H9 (cell line): ENCODE results near the gene BANP. TPM values are rescaled to one million over a fixed set of nuclear protein-coding genes. Genes with fewer than 3 reads are reported as not detected.

ENCODE experiments used
- DNase-seq: peaks from one replicate; pipeline ENCODE4 v3.0.0-alpha.2; 2017
- H2AFZ ChIP-seq: one replicate; pipeline ENCODE4 v1.6.1; 2013; ENCODE audit warnings: mild to moderate bottlenecking, low read length, control low read depth, moderate library complexity
- H2AK5ac ChIP-seq: 2 replicates; pipeline ENCODE4 v1.6.1; 2013; ENCODE audit warnings: low read length, control low read depth, mixed read lengths; ENCODE audit not compliant: insufficient read length
- H2BK120ac ChIP-seq: one replicate; pipeline ENCODE4 v1.6.1; 2013; ENCODE audit warnings: low read depth, mild to moderate bottlenecking, low read length, control low read depth, inconsistent platforms; ENCODE audit not compliant: poor library complexity, severe bottlenecking
- H2BK12ac ChIP-seq: 2 replicates; pipeline ENCODE4 v1.6.1; 2013; ENCODE audit warnings: low read length, control low read depth, mixed read lengths, low read depth; ENCODE audit not compliant: insufficient read length
- H2BK15ac ChIP-seq: 2 replicates; pipeline ENCODE4 v1.6.1; 2013; ENCODE audit warnings: low read depth, low read length, control low read depth
- H2BK20ac ChIP-seq: one replicate; pipeline ENCODE4 v1.6.1; 2013; ENCODE audit warnings: low read depth, mild to moderate bottlenecking, low read length, control low read depth, inconsistent platforms; ENCODE audit not compliant: poor library complexity, severe bottlenecking
- H2BK5ac ChIP-seq: 2 replicates; pipeline ENCODE4 v1.6.1; 2013; ENCODE audit warnings: low read length, control low read depth, mixed read lengths; ENCODE audit not compliant: insufficient read length
- H3K14ac ChIP-seq: 2 replicates; pipeline ENCODE4 v1.6.1; 2013; ENCODE audit warnings: low read length, control low read depth; ENCODE audit not compliant: insufficient read depth
- H3K18ac ChIP-seq: 2 replicates; pipeline ENCODE4 v1.6.1; 2013; ENCODE audit warnings: low read depth, mild to moderate bottlenecking, mixed read lengths, low read length, control low read depth; ENCODE audit not compliant: insufficient read length
- H3K23ac ChIP-seq: 2 replicates; pipeline ENCODE4 v1.6.1; 2013; ENCODE audit warnings: low read length, control low read depth, mixed read lengths, low read depth; ENCODE audit not compliant: insufficient read length
- H3K23me2 ChIP-seq: 2 replicates; pipeline ENCODE4 v1.6.1; 2013; ENCODE audit warnings: low read depth, mild to moderate bottlenecking, mixed read lengths, low read length, control low read depth; ENCODE audit not compliant: insufficient read length, poor library complexity, severe bottlenecking
- H3K27ac ChIP-seq: 2 replicates; pipeline ENCODE4 v1.5.1; 2013; ENCODE audit warnings: low read length, control low read depth, mixed read lengths, low read depth; ENCODE audit not compliant: insufficient read length
- H3K27me3 ChIP-seq: 2 replicates; pipeline ENCODE4 v1.6.1; 2013; ENCODE audit warnings: low read length, control low read depth, inconsistent platforms; ENCODE audit not compliant: insufficient read depth
- H3K4ac ChIP-seq: 2 replicates; pipeline ENCODE4 v1.6.1; 2013; ENCODE audit warnings: low read depth, mild to moderate bottlenecking, control low read depth, inconsistent platforms, low read length, moderate library complexity
- H3K4me1 ChIP-seq: 2 replicates; pipeline ENCODE4 v1.6.1; 2013; ENCODE audit warnings: low read length, control low read depth, inconsistent platforms; ENCODE audit not compliant: insufficient read depth
- H3K4me2 ChIP-seq: 2 replicates; pipeline ENCODE4 v1.6.1; 2013; ENCODE audit warnings: low read length, control low read depth, mixed read lengths; ENCODE audit not compliant: insufficient read length, insufficient read depth
- H3K56ac ChIP-seq: 2 replicates; pipeline ENCODE4 v1.6.1; 2013; ENCODE audit warnings: low read depth, mild to moderate bottlenecking, mixed read lengths, low read length, control low read depth; ENCODE audit not compliant: insufficient read length
- H3K79me1 ChIP-seq: 2 replicates; pipeline ENCODE4 v1.6.1; 2013; ENCODE audit warnings: low read depth, mild to moderate bottlenecking, moderate library complexity, low read length, control low read depth, inconsistent platforms; ENCODE audit not compliant: insufficient read depth, poor library complexity, severe bottlenecking
- H3K79me2 ChIP-seq: 2 replicates; pipeline ENCODE4 v1.6.1; 2013; ENCODE audit warnings: low read length, control low read depth, inconsistent platforms; ENCODE audit not compliant: insufficient read depth
- H3K9ac ChIP-seq: 2 replicates; pipeline ENCODE4 v1.6.1; 2013; ENCODE audit warnings: low read length, control low read depth, mixed read lengths; ENCODE audit not compliant: insufficient read length; ENCODE audit errors: extremely low read depth
- H3K9me3 ChIP-seq: one replicate; pipeline ENCODE4 v1.6.1; 2013; ENCODE audit warnings: low read depth, low read length, inconsistent platforms; ENCODE audit not compliant: control insufficient read depth
- H3T11ph ChIP-seq: one replicate; pipeline ENCODE4 v1.6.1; 2013; ENCODE audit warnings: mild to moderate bottlenecking, low read length, control low read depth, inconsistent platforms
- H4K20me1 ChIP-seq: one replicate; pipeline ENCODE4 v1.6.1; 2013; ENCODE audit not compliant: control insufficient read depth, insufficient read length, insufficient read depth
- H4K5ac ChIP-seq: 2 replicates; pipeline ENCODE4 v1.6.1; 2013; ENCODE audit warnings: low read depth, mild to moderate bottlenecking, mixed read lengths, low read length, control low read depth; ENCODE audit not compliant: insufficient read length
- H4K8ac ChIP-seq: replicated peaks from 2 replicates; pipeline ENCODE4 v1.6.1; 2013; ENCODE audit warnings: low read length, control low read depth, mixed read lengths, low read depth; ENCODE audit not compliant: insufficient read length
- H4K91ac ChIP-seq: 2 replicates; pipeline ENCODE4 v1.6.1; 2013; ENCODE audit warnings: low read depth, mild to moderate bottlenecking, moderate library complexity, mixed read lengths, low read length, control low read depth; ENCODE audit not compliant: insufficient read length
- H3K27ac Mint-ChIP-seq, 3 experiments: 2 replicates in 2 of 3; 3 replicates in 1 of 3; pipeline ENCODE4 v1.8.0; 2020 to 2021; ENCODE audit warnings: mixed read lengths in 3 of 3, mild to moderate bottlenecking in 1 of 3, moderate library complexity in 1 of 3
- H3K27me3 Mint-ChIP-seq: 2 replicates; pipeline ENCODE4 v1.8.0; 2021; ENCODE audit warnings: low read depth, mild to moderate bottlenecking, moderate library complexity, mixed read lengths
- H3K36me3 Mint-ChIP-seq, 3 experiments: 2 replicates in 2 of 3; 3 replicates in 1 of 3; pipeline ENCODE4 v1.8.0; 2020 to 2021; ENCODE audit warnings: low read depth in 3 of 3, mixed read lengths in 3 of 3; ENCODE audit not compliant: insufficient read depth in 1 of 3
- H3K4me1 Mint-ChIP-seq, 2 experiments: 2 replicates each; pipeline ENCODE4 v1.8.0; 2020; ENCODE audit warnings: mixed read lengths in 2 of 2
- H3K4me3 Mint-ChIP-seq, 2 experiments: 2 replicates in 1 of 2; 3 replicates in 1 of 2; pipeline ENCODE4 v1.8.0; 2020 to 2021; ENCODE audit warnings: mild to moderate bottlenecking in 2 of 2, mixed read lengths in 2 of 2, moderate library complexity in 1 of 2
- H3K9me3 Mint-ChIP-seq, 2 experiments: 2 replicates in 1 of 2; 3 replicates in 1 of 2; pipeline ENCODE4 v1.8.0; 2020; ENCODE audit warnings: mild to moderate bottlenecking in 2 of 2, mixed read lengths in 2 of 2, moderate library complexity in 1 of 2
- CTCF ChIP-seq: fragments of 200-600 bp; sonication (generic); conservative IDR thresholded peaks from 3 replicates; pipeline ENCODE4 v1.8.0; 2021; ENCODE audit warnings: antibody characterized with exemption, mild to moderate bottlenecking
- WGBS: extraction: QIAGEN DNeasy Blood & Tissue Kit; methylation state at CpG from one replicate; pipeline ENCODE4 v1.1.7; 2013; ENCODE audit warnings: missing lambda C conversion rate, low lambda C conversion rate, mixed read lengths; ENCODE audit not compliant: insufficient read length; ENCODE audit errors: extremely low coverage; 5-methylcytosine and 5-hydroxymethylcytosine counted together
- total RNA-seq: library from RNA; stranded (reverse); gene quantifications from 2 replicates; pipeline ENCODE4 v1.2.1, GENCODE V29; 2021

BANP gene
- total RNA-seq, 1 experiment from 2014 or later: 24.9 TPM

- H3K27me3 Mint-ChIP-seq: no peaks in the 10 kb centered on the region
- DNase-seq: no peak
- Histone ChIP-seq H2AK5ac (no peak overlapping the region), H4K91ac (no peak overlapping the region), H3K18ac (no peak overlapping the region), H3K4me2 (no peak overlapping the region), H2AFZ (no peak overlapping the region), H4K8ac (no peak overlapping the region), H4K20me1 (no peaks in the 10 kb centered on the region), H3K9me3 (no peaks in the 10 kb centered on the region), H3K27ac (no peak overlapping the region), H3K79me1 (no peaks in the 10 kb centered on the region), H3K4ac (no peak overlapping the region), H3K27me3 (no peaks in the 10 kb centered on the region), H3K9ac (no peak overlapping the region), H3K56ac (no peak overlapping the region), H2BK12ac (no peak overlapping the region), H3K4me1 (no peaks in the 10 kb centered on the region), H2BK120ac (no peak overlapping the region), H3T11ph (no peak overlapping the region), H2BK5ac (no peak overlapping the region), H2BK15ac (no peak overlapping the region), H3K14ac (no peak overlapping the region), H2BK20ac (no peak overlapping the region), H3K79me2 (no peaks in the 10 kb centered on the region; the same call in 1 of the 2 replicates), H3K23ac (no peak overlapping the region), H4K5ac (no peak overlapping the region), H3K23me2 (no peaks in the 10 kb centered on the region)
- H3K9me3 Mint-ChIP-seq: no peaks in the 10 kb centered on the region
- WGBS: no CpG with 5 or more reads among the region's 4 CpGs
- peaks cover 7 to 8% of the 10 kb centered on the region in 2 experiments; a peak in 2 of 4 replicates for H3K4me1 Mint-ChIP-seq
- peak overlapping the region in 2 of 3 experiments; percentile 79 to 94; a peak in 3 of 7 replicates for H3K27ac Mint-ChIP-seq
- no peak overlapping the region for H3K4me3 Mint-ChIP-seq
- no peak for TF ChIP-seq CTCF
- peaks cover 2 to 15% (median 12%) of the 10 kb centered on the region in 3 experiments; a peak in 6 of 7 replicates for H3K36me3 Mint-ChIP-seq
These were observed 105.0 kb downstream of the BANP start for GRCh38 chr16:88056212-88056611.
